CD4-positive, alpha-beta T cell treated with Interleukin-4 for 1 hour (primary cell): Measurements from ENCODE around the gene SPRED1.

Experiments
- DNase-seq, 2 donors: peaks; one replicate each; pipeline ENCODE4 v3.0.0-alpha.2; 2020 to 2022

Gene SPRED1

GRCh38 chr15:38369936-38370478 lies 117.4 kb downstream of the SPRED1 start:
- DNase-seq: no peak

- DNase-seq: no peak
Observed at GRCh38 chr15:38373016-38373415, 120.4 kb downstream of the SPRED1 start.

- no peak for DNase-seq
Observed at GRCh38 chr15:38374029-38374428, 121.4 kb downstream of the SPRED1 start.

GRCh38 chr15:38374556-38374955 lies 121.9 kb downstream of the SPRED1 start:
- no peak for DNase-seq

- no peak for DNase-seq
Observed at GRCh38 chr15:38376081-38376480, 123.4 kb downstream of the SPRED1 start.

- DNase-seq: no peak
Observed at GRCh38 chr15:38377636-38378035, 125.0 kb downstream of the SPRED1 start.

GRCh38 chr15:38378161-38378560 lies 125.5 kb downstream of the SPRED1 start:
- no peak for DNase-seq

GRCh38 chr15:38389924-38390542 lies 137.4 kb downstream of the SPRED1 start:
- DNase-seq: peak; percentile 49 to 51

GRCh38 chr15:38391191-38391590 lies 138.6 kb downstream of the SPRED1 start:
- no peak for DNase-seq

GRCh38 chr15:38398134-38398533 lies 145.5 kb downstream of the SPRED1 start:
- no peak for DNase-seq

- DNase-seq: no peak
Observed at GRCh38 chr15:38401106-38401505, 148.5 kb downstream of the SPRED1 start.

- no peak for DNase-seq
Observed at GRCh38 chr15:38401701-38402100, 149.1 kb downstream of the SPRED1 start.

- no peak for DNase-seq
Observed at GRCh38 chr15:38406436-38406835, 153.8 kb downstream of the SPRED1 start.
